GM12873 (cell line): ENCODE data around the gene RIMS4.

Source experiments
- CTCF ChIP-seq: IDR thresholded peaks from 2 replicates; pipeline ENCODE4 v1.5.1; 2012; ENCODE audit warnings: low read depth, mild to moderate bottlenecking, moderate library complexity, low read length, control low read depth; ENCODE audit not compliant: insufficient read depth; ENCODE audit errors: missing control alignments

RIMS4 gene

GRCh38 chr20:44781118-44781517 lies 29.2 kb downstream of the RIMS4 start:
- TF ChIP-seq CTCF, result no peak

GRCh38 chr20:44780226-44780625 lies 30.1 kb downstream of the RIMS4 start:
- TF ChIP-seq CTCF, result no peak

GRCh38 chr20:44776980-44777379 lies 33.4 kb downstream of the RIMS4 start:
- TF ChIP-seq CTCF, result no peak

GRCh38 chr20:44773070-44773829 lies 37.1 kb downstream of the RIMS4 start:
- no peak for TF ChIP-seq CTCF

GRCh38 chr20:44772636-44773035 lies 37.7 kb downstream of the RIMS4 start:
- no peak for TF ChIP-seq CTCF

GRCh38 chr20:44771172-44771535 lies 39.2 kb downstream of the RIMS4 start:
- TF ChIP-seq CTCF, result no peak

- TF ChIP-seq CTCF, result no peak
Measured at GRCh38 chr20:44770484-44771171, 39.7 kb downstream of the RIMS4 start.
